ENCODE measurements around the gene ARSG.

GRCh38 chr17:68249354-68249765 lies 41.9 kb upstream of the ARSG start:
- no peak for TF ChIP-seq CTCF (IDR thresholded peaks at IDR 0.05; ENCODE audit: low read depth, low read length)
- no peak for TF ChIP-seq POLR2A (IDR thresholded peaks at IDR 0.05; ENCODE audit: extremely low read depth, insufficient read length)
